Smooth muscle cell (in vitro differentiated cells): ENCODE results near the gene GNG7. TPM values are rescaled to one million over a fixed set of nuclear protein-coding genes. Genes with fewer than 3 reads are reported as not detected.

Experiments
- DNase-seq: peaks from one replicate; lab custom pipeline; 2025; ENCODE audit not compliant: unreplicated experiment; lab: John Stamatoyannopoulos, UW
- H2AFZ ChIP-seq: fragments of 200-600 bp; sonication (generic); 2 replicates; pipeline ENCODE4 v1.6.0; 2016; ENCODE audit warnings: antibody characterized with exemption, low read depth, mild to moderate bottlenecking
- H3F3A ChIP-seq: fragments of 200-600 bp; sonication (generic); 2 replicates; pipeline ENCODE4 v1.6.0; 2017; ENCODE audit warnings: antibody characterized with exemption, low read depth
- H3K27ac ChIP-seq: fragments of 200-600 bp; sonication (generic); 2 replicates; pipeline ENCODE4 v1.5.1; 2016; ENCODE audit warnings: low read depth, mild to moderate bottlenecking
- H3K27me3 ChIP-seq: fragments of 200-600 bp; sonication (generic); 2 replicates; pipeline ENCODE4 v1.6.1; 2016; ENCODE audit warnings: low read depth, mild to moderate bottlenecking
- H3K36me3 ChIP-seq: fragments of 200-600 bp; sonication (generic); 2 replicates; pipeline ENCODE4 v1.5.1; 2016; ENCODE audit warnings: low read depth
- H3K4me1 ChIP-seq: fragments of 200-600 bp; sonication (generic); 2 replicates; pipeline ENCODE4 v1.5.1; 2016; ENCODE audit warnings: low read depth
- H3K4me2 ChIP-seq: fragments of 200-600 bp; sonication (generic); 2 replicates; pipeline ENCODE4 v1.6.0; 2016; ENCODE audit warnings: mild to moderate bottlenecking
- H3K4me3 ChIP-seq: fragments of 200-600 bp; sonication (generic); 2 replicates; pipeline ENCODE4 v1.5.1; 2016; ENCODE audit warnings: mild to moderate bottlenecking
- H3K79me2 ChIP-seq: fragments of 200-600 bp; sonication (generic); 2 replicates; pipeline ENCODE4 v1.6.0; 2016; ENCODE audit warnings: low read depth, mild to moderate bottlenecking
- H3K9ac ChIP-seq: fragments of 200-600 bp; sonication (generic); 2 replicates; pipeline ENCODE4 v1.6.0; 2016; ENCODE audit warnings: low read depth
- H3K9me3 ChIP-seq: fragments of 200-600 bp; sonication (generic); replicated peaks from 2 replicates; pipeline ENCODE4 v1.5.1; 2016; ENCODE audit warnings: low read depth
- H4K20me1 ChIP-seq: fragments of 200-600 bp; sonication (generic); 2 replicates; pipeline ENCODE4 v1.6.0; 2016; ENCODE audit warnings: low read depth
- CTCF ChIP-seq: fragments of 200-600 bp; sonication (generic); IDR thresholded peaks from 2 replicates; pipeline ENCODE4 v1.5.1; 2017; ENCODE audit warnings: borderline replicate concordance, mild to moderate bottlenecking, antibody characterized with exemption; ENCODE audit not compliant: insufficient read depth, poor library complexity, severe bottlenecking
- WGBS: methylation state at CpG from one replicate; pipeline ENCODE4 v1.1.7; 2016; ENCODE audit warnings: low lambda C conversion rate; 5-methylcytosine and 5-hydroxymethylcytosine counted together
- polyA plus RNA-seq: library from polyadenylated mRNA; unstranded; fragments of >200 nt; fragmentation: Nextera tagmentation; extraction: Ambion mirVana; gene quantifications from 2 replicates; pipeline ENCODE4 v1.2.1, GENCODE V29; 2016
- total RNA-seq: library from RNA; depleted of rRNA; stranded (reverse); fragments of >200 nt; gene quantifications from 2 replicates; pipeline ENCODE4 v1.2.3, GENCODE V29; 2014

The GNG7 gene
- total and polyA plus RNA-seq, 2 experiments from 2014 or later, result 1.7 to 2.6 TPM

GRCh38 chr19:2587001-2587719, 115.3 kb downstream of the GNG7 start:
- Histone ChIP-seq H3K9me3 (peaks cover 8% of the 10 kb centered on the region), H3K4me2 (no peak overlapping the region), H3F3A (no peaks in the 10 kb centered on the region), H3K4me1 (peaks cover 8% of the 10 kb centered on the region), H3K4me3 (no peak overlapping the region), H2AFZ (peak overlapping the region; percentile 54), H3K9ac (no peak overlapping the region), H3K27ac (no peak overlapping the region), H3K36me3 (no peaks in the 10 kb centered on the region), H3K27me3 (no peaks in the 10 kb centered on the region), H3K79me2 (no peaks in the 10 kb centered on the region), H4K20me1 (no peaks in the 10 kb centered on the region)
- 58% methylated on average over 32 of the region's 32 CpGs for WGBS
- TF ChIP-seq CTCF, result no peak
- DNase-seq, result no peak

DNA sequence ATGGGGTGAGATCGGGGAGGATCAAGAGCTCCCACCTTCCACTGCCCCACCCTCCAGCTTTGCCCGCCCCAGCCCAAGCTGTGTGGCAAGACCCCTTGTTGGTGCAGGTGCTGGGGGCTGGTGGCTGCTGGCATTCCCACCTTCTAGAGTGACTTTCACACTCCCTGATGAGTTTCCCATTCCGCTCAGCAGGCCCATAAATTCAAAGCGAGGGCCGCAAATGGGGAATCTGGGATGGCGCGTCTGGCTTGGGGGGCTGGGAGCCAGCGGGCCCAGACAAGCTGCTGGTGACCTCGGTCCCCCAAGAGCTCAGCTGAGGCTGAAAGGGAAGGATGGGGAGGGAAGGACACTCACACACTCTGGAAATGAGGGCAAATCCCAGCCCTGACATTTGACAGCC, 116.3 kb downstream of the GNG7 start:
- Histone ChIP-seq H3F3A (no peaks in the 10 kb centered on the region), H3K27me3 (no peaks in the 10 kb centered on the region), H3K27ac (no peak overlapping the region), H3K4me3 (no peak overlapping the region), H3K36me3 (no peaks in the 10 kb centered on the region), H3K4me1 (peaks cover 8% of the 10 kb centered on the region), H2AFZ (no peak overlapping the region), H3K9ac (no peak overlapping the region), H3K79me2 (no peaks in the 10 kb centered on the region), H3K4me2 (no peak overlapping the region), H4K20me1 (no peaks in the 10 kb centered on the region), H3K9me3 (peaks cover 11% of the 10 kb centered on the region)
- TF ChIP-seq CTCF, result no peak
- 89% methylated on average over 9 of the region's 9 CpGs for WGBS
- no peak for DNase-seq

DNA sequence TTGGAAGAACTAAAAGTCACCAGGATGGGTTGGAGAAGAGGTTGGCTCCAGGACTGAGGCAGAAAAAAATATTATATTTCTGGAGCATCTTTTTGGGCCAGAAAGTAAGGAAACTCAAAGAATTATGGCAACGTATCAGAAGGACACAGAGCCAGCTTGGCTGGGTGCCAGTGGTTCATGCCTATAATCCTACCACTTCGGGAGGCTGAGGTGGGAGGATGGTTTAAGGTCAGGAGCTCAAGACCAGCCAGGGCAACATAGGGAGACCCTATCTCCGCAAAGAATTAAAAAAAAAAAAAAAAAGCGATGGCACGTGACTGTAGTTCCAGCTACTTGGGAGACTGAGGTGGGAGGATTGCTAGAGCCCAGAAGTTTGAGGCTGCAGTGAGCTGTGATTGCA, 118.5 kb downstream of the GNG7 start:
- no peak overlapping the region for H2AFZ ChIP-seq
- peaks cover 8% of the 10 kb centered on the region for H3K4me1 ChIP-seq
- no peaks in the 10 kb centered on the region for H3F3A ChIP-seq
- H3K9me3 ChIP-seq, result peaks cover 11% of the 10 kb centered on the region
- no peaks in the 10 kb centered on the region for H4K20me1 ChIP-seq
- H3K9ac ChIP-seq, result no peak overlapping the region
- no peaks in the 10 kb centered on the region for H3K27me3 ChIP-seq
- H3K4me2 ChIP-seq, result no peak overlapping the region
- no peak overlapping the region for H3K27ac ChIP-seq
- WGBS, result 96% methylated on average over 5 of the region's 5 CpGs
- H3K36me3 ChIP-seq, result no peaks in the 10 kb centered on the region
- no peak for TF ChIP-seq CTCF
- H3K79me2 ChIP-seq, result no peaks in the 10 kb centered on the region
- no peak overlapping the region for H3K4me3 ChIP-seq
- DNase-seq, result no peak
